OCI-LY7 (cell line): ENCODE measurements around the gene ZNF593OS. TPM values are rescaled to one million over a fixed set of nuclear protein-coding genes. Genes with fewer than 3 reads are reported as not detected.

Source experiments
- BruUV-seq: library from RNA; stranded (reverse); fragments of 400-500 nt; replicated peaks from 2 replicates; lab custom pipeline; 2021; lab: Mats Ljungman, UMichigan
- CTCF ChIA-PET: fragments of 300-600 bp; sonication (Branson Sonifier 250); formaldehyde crosslinking; loops from one replicate; lab custom pipeline; 2022; ENCODE audit warnings: antibody characterized with exemption; ENCODE audit not compliant: unreplicated experiment; lab: Charles Lee
- POLR2A ChIA-PET: fragments of 300-600 bp; sonication (Branson Sonifier 250); formaldehyde crosslinking; loops from one replicate; lab custom pipeline; 2022; ENCODE audit warnings: antibody characterized with exemption; lab: Charles Lee
- DNase-seq: peaks from one replicate; pipeline ENCODE4 v3.0.0-alpha.2; 2015; ENCODE audit warnings: low spot score
- H2AFZ ChIP-seq: fragments of 200-600 bp; sonication (generic), shearing (Covaris generic); 2 replicates; pipeline ENCODE4 v1.6.1; 2014; ENCODE audit warnings: mild to moderate bottlenecking, antibody characterized with exemption, low read length, moderate library complexity
- H3K27ac ChIP-seq: fragments of 200-600 bp; sonication (generic); 2 replicates; pipeline ENCODE4 v1.5.1; 2014; ENCODE audit warnings: mixed run types, low read depth, mild to moderate bottlenecking, moderate library complexity, low read length, inconsistent platforms; ENCODE audit not compliant: poor library complexity, severe bottlenecking
- H3K36me3 ChIP-seq: fragments of 200-600 bp; sonication (generic); 2 replicates; pipeline ENCODE4 v1.6.1; 2014; ENCODE audit warnings: mild to moderate bottlenecking, antibody characterized with exemption, low read length, moderate library complexity, mixed read lengths; ENCODE audit not compliant: insufficient read depth
- H3K4me1 ChIP-seq: fragments of 200-600 bp; sonication (generic); 2 replicates; pipeline ENCODE4 v1.5.1; 2014; ENCODE audit warnings: mild to moderate bottlenecking, low read length; ENCODE audit not compliant: insufficient read depth, poor library complexity, severe bottlenecking
- H3K4me2 ChIP-seq: fragments of 200-600 bp; sonication (generic); 2 replicates; pipeline ENCODE4 v1.6.1; 2014; ENCODE audit warnings: mild to moderate bottlenecking, low read length
- H3K4me3 ChIP-seq: fragments of 200-600 bp; sonication (generic); 2 replicates; pipeline ENCODE4 v1.5.1; 2014; ENCODE audit warnings: mild to moderate bottlenecking, low read depth, low read length; ENCODE audit not compliant: poor library complexity, severe bottlenecking
- H3K79me2 ChIP-seq: fragments of 200-600 bp; sonication (generic); 2 replicates; pipeline ENCODE4 v1.6.1; 2016; ENCODE audit warnings: low read depth, mild to moderate bottlenecking, low read length, moderate library complexity, mixed read lengths; ENCODE audit not compliant: insufficient read depth
- H3K9me2 ChIP-seq: fragments of 200-600 bp; sonication (generic); 2 replicates; pipeline ENCODE4 v1.6.1; 2016; ENCODE audit warnings: mild to moderate bottlenecking, low read length, mixed read lengths; ENCODE audit not compliant: insufficient read depth
- H3K9me3 ChIP-seq: fragments of 200-600 bp; sonication (generic); 2 replicates; pipeline ENCODE4 v1.6.1; 2014; ENCODE audit warnings: mild to moderate bottlenecking, mixed run types, low read length, mixed read lengths
- H4K20me1 ChIP-seq: fragments of 200-600 bp; sonication (generic); 2 replicates; pipeline ENCODE4 v1.6.1; 2014; ENCODE audit warnings: mild to moderate bottlenecking, antibody characterized with exemption, low read length, moderate library complexity, mixed read lengths; ENCODE audit not compliant: insufficient read depth
- CTCF ChIP-seq: fragments of 200-600 bp; sonication (generic); conservative IDR thresholded peaks from 2 replicates; pipeline ENCODE4 v1.5.1; 2014; ENCODE audit warnings: mild to moderate bottlenecking, antibody characterized with exemption, low read length, moderate library complexity, mixed read lengths
- EZH2phosphoT487 ChIP-seq: fragments of 200-600 bp; sonication (generic); IDR thresholded peaks from 2 replicates; pipeline ENCODE4 v1.6.1; 2018; ENCODE audit warnings: low read depth, borderline replicate concordance, mild to moderate bottlenecking, mixed run types, antibody characterized with exemption, low read length, moderate library complexity, mixed read lengths
- intact Hi-C: fragments of 100-400 bp; cut with micrococcal nuclease; formaldehyde crosslinking; loops from one replicate; pipeline ENCODE4 v1.10.0; 2022; ENCODE audit not compliant: unreplicated experiment
- total RNA-seq, 2 experiments: library from RNA; depleted of rRNA in 1 of 2; stranded (reverse); fragments of >200 nt in 1 of 2; shearing (Covaris generic) in 1 of 2; gene quantifications; 2 replicates each; pipeline ENCODE4 v1.2.3, GENCODE V29; 2014 to 2022

Gene ZNF593OS
- total RNA-seq, 2 experiments from 2014 or later: not detected

- no TSS peak for BruUV-seq
- Histone ChIP-seq H3K9me3 (no peaks in the 10 kb centered on the region), H3K4me2 (no peak overlapping the region), H3K79me2 (no peaks in the 10 kb centered on the region), H3K27ac (no peak overlapping the region), H3K4me3 (no peak overlapping the region), H4K20me1 (no peaks in the 10 kb centered on the region), H3K9me2 (no peaks in the 10 kb centered on the region), H3K36me3 (no peaks in the 10 kb centered on the region), H3K4me1 (peaks cover 11% of the 10 kb centered on the region), H2AFZ (no peak overlapping the region)
- intact Hi-C loops: no loop called here
- ChIA-PET POLR2A (no interaction called here), CTCF (no interaction called here)
- DNase-seq: no peak
- no peak for TF ChIP-seq EZH2phosphoT487
- TF ChIP-seq CTCF: no peak
These were observed 16.9 kb downstream of the ZNF593OS start for GRCh38 chr1:26154750-26155149.

- H3K9me3 ChIP-seq: no peaks in the 10 kb centered on the region
- H4K20me1 ChIP-seq: no peaks in the 10 kb centered on the region
- H3K4me1 ChIP-seq: peaks cover 11% of the 10 kb centered on the region
- no peak overlapping the region for H2AFZ ChIP-seq
- H3K4me2 ChIP-seq: no peak overlapping the region
- POLR2A ChIA-PET: no interaction called here
- TF ChIP-seq CTCF: no peak
- TF ChIP-seq EZH2phosphoT487: no peak
- H3K79me2 ChIP-seq: no peaks in the 10 kb centered on the region
- no peak for DNase-seq
- H3K9me2 ChIP-seq: no peaks in the 10 kb centered on the region
- no peaks in the 10 kb centered on the region for H3K36me3 ChIP-seq
- CTCF ChIA-PET: no interaction called here
- intact Hi-C loops: no loop called here
- no TSS peak for BruUV-seq
- H3K27ac ChIP-seq: no peak overlapping the region
- H3K4me3 ChIP-seq: no peak overlapping the region
These were observed 17.6 kb downstream of the ZNF593OS start for GRCh38 chr1:26153966-26154532.

GRCh38 chr1:26148887-26149286 is 22.7 kb downstream of the ZNF593OS start:
- Histone ChIP-seq H3K36me3 (no peaks in the 10 kb centered on the region), H3K4me1 (no peaks in the 10 kb centered on the region), H4K20me1 (no peaks in the 10 kb centered on the region; the same call in 1 of the 2 replicates), H3K4me2 (no peak overlapping the region), H2AFZ (no peak overlapping the region), H3K27ac (no peak overlapping the region), H3K4me3 (no peak overlapping the region), H3K9me2 (no peaks in the 10 kb centered on the region), H3K79me2 (no peaks in the 10 kb centered on the region), H3K9me3 (no peaks in the 10 kb centered on the region)
- ChIA-PET CTCF (no interaction called here), POLR2A (no interaction called here)
- TF ChIP-seq CTCF (no peak), EZH2phosphoT487 (no peak)
- no TSS peak for BruUV-seq
- intact Hi-C loops: no loop called here
- no peak for DNase-seq
